Measurements from ENCODE around the gene ZP2.
"Not testable (repeated sequence)": the region's sequence is repeated elsewhere in the genome, so short reads cannot be mapped to it uniquely, and the experiment has no call there.

Gene ZP2

DNA sequence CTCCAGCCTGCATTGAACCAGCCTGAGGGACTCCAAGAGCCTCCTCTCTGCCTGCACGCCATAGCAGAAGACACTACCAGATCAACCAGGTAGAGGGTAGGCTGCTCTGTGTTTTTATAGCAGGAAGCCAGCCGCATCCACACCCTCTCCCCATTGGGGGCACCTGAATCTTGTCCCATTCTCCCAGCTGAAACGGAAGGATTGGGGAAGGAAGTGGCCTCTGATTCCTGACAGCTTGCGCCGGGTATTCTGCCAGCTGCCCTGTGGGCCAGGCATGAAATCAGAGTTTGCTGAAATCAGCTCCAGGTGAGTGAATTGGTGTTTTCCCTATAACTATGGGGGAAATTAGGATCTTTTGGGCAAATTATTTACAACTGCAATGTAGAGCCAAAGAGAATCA is at the start of gene ZP2:
Gene ZP2, minus strand, starts transcription at position 89 of the 400 bp plus-strand sequence. Its CDS starts 27 bp downstream, at position 62.
- no peak for DNase-seq

DNA sequence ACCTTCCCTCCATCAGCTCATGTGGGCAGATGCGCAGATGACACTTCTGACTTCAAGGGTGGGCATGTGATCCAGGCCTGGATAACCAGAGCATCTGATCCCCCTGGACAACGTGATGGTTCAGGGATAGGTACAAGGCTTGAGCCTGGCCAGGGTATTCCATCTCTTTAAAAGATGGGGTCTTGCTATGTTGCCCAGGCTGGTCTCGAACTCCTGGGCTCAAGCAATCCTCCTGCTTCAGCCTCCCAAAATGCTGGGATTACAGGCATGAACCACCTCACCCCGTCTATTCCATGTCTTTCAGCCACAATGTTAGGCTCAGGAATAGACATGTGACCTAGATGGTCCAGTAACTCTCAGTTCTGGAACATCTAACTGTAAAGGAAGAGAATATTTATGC is 45.9 kb upstream of the ZP2 start:
- no peak for DNase-seq

DNA sequence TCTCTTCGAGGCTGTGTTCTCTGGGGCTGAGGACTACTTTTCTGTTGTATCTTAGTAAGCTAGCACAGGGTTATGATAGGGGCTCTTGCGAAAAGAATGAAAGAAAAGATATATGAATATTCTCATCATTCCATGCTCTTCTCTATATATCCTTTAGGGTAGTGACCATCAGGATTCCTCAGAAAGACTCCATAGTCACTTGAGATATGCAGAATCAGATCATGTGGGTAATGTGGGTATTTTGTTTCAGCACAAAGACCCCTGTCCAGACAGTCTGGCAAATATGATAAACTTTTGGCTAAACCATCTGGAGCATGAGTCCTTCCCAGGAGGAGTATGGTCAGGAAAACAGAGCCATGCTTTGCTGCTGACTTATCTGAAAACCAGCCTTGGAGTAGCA is 45.3 kb upstream of the ZP2 start:
- DNase-seq: no peak

DNA sequence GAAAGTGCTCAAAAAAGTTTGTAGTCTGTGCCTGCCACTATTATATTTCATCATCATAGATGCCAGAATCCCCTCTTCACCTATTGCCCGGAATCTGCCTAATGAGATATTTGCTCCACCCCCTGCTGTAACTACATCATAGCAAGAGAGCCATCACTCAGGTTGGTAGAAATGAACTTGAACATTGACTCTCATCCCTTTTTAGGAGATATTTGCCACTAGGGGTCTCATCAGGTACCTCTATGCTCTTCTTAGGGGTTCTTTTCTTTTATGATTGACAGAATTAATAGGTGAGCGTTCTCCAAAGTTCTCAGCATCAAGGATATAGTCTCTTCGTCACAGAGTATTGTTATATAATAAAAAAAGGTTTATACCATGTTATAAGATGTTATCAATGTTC is 42.1 kb upstream of the ZP2 start:
- no peak for DNase-seq

DNA sequence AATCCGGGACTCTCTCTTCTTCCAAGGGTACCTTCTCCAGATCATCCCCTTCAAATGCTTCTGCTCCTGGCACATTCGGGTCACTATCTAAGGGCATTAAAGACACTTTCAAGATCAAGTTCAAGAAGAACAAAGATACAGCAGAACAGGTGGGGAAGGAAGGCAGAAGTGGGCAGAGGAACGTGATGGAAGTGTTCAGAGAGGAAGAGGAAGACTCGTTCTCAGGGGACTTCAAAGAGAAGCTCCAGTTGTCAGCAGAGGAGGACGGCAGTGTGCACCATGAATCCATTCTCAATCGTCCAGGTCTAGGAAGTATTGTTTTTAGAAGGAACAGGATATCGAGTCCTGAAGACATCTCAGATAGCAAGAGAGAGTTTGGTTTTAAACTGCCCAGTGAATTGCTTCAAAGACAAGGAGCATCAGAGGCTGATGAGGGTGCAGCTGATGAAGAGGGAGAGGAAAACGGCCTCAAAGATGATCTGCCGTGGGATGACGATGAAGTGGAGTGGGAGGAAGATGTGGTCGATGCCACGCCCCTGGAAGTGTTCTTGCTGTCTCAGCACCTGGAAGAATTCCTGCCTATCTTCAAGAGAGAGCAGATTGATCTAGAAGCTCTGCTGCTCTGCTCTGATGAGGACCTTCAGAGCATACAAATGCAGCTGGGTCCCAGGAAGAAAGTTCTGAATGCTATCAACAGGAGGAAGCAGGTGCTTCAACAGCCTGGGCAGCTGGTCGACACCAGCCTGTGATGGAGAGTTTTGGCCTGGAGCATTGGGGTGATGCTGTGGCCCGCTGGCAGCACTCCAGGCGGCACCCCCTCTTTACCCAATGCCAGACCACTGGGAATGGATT is 38.9 kb upstream of the ZP2 start:
- DNase-seq: no peak

DNA sequence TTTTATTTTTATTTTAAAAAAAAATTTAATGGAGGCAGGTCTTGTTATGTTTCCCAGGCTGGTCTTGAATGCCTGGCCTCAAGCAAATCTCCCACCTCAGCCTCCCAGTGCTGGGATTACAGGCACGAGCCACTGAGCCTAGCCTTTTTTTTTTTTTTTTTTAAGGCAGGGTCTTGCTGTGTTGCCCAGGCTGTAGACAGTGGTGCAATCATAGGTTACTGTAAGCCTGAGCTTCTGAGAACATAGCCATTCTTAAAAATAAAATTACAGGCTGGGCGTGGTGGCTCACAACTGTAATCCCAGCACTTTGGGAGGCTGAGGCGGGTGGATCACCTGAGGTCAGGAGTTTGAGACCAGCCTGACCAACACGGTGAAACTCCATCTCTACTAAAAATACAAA is 36.8 kb upstream of the ZP2 start:
- not testable (repeated sequence) for DNase-seq

DNA sequence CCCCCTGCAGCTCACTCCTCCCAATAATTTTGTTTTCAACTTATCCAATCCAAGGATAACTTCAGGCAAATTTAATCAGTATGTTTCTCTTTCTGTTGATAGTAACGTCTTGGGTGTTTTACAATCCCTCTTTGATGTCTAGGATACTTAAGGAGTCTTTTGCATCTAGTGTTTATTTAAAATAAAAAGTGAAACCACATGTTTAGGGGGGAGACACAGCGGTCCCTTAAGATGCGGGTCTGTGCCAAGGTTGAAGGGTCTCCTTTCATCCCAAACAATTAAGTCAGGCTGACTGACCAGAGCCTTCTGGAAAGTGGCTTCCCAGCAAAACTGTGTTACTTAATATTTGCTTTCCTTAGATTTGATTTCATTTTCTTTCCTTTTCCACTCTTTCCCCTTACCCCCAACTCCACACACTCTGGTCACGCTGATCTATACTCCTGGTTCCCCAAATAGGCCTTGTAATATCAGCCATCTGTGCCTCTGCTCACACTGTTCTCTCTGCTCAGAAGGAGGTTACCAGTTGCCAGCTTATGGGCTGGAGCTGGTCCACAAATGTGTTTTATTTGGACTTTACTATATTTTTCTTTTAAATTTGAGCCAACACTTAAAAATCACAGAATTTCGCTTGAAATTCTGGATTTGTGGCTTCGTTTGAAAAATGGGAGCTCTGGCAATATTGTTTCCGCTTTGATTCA is 33.3 kb upstream of the ZP2 start:
- no peak for DNase-seq

DNA sequence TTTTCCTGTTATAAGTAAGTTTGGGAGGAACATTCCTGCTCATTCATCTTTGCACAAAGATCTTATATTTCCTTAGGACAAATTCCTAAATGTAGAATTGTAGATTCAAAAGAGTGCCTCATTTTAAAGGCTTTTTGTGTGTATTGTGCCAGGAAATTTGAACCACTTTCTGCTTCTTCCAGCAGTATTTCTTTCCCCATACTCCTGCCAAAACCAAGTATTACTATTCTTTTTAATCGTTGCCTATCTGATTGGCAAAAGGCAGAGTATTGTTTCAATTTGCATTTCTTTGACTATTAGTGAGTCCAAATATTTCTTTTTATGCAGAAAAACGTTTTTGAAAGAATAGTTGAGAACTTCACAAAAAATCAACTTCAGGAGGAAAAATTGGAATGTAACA is 31.4 kb upstream of the ZP2 start:
- DNase-seq: no peak

DNA sequence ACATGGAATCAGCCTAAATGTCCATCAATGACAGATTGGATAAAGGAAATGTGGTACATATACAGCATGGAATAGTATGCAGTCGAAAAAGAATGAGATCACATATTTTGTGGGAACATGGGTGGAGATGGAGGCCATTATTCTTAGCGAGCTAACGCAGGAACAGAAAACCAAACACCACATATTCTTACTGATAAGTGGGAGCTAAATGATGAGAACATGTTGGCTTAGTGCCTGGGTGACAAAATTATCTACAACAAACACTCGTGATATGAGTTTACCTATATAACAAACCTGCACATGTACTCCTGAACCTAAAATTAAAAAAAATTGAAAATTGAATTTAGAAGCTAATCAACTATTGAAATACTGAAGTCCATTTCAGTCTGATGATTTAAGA is 28.3 kb upstream of the ZP2 start:
- DNase-seq: no peak

DNA sequence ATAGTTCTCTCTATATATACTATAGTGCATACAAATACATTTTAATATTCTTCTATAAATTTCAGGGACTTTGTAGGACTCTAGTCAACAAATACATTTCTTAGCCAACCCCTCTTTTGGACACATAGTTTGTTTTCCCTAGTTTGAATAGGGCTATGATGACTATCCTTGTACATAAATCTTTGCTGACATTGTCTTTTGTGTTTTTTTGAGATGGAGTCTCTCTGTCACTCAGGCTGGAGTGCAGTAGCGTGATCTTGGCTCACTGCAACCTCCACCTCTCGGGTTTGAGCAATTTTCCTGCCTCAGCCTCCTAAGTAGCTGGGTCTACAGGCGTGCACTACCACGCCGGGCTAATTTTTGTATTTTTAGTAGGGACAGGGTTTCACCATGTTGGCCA is 25.5 kb upstream of the ZP2 start:
- DNase-seq: no peak

DNA sequence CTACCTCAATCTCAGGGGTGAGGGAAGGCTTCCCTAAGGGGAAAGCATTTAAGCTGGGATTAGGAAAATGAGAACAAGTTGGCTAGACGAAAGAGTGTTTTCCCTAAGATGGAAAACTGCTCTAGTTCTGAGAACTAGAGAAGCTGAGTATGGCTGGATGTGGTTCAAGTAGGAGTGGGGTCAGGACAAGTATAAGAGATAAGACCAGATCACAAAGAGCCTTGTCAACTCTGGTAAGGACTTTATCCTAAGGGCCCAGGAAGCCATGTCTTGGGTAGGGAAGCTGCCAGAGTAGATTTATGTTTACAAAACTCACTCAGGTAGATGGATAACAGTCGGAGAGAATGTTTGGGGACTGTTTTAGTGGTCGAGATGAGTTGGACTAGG is 23.8 kb upstream of the ZP2 start:
- DNase-seq: no peak

DNA sequence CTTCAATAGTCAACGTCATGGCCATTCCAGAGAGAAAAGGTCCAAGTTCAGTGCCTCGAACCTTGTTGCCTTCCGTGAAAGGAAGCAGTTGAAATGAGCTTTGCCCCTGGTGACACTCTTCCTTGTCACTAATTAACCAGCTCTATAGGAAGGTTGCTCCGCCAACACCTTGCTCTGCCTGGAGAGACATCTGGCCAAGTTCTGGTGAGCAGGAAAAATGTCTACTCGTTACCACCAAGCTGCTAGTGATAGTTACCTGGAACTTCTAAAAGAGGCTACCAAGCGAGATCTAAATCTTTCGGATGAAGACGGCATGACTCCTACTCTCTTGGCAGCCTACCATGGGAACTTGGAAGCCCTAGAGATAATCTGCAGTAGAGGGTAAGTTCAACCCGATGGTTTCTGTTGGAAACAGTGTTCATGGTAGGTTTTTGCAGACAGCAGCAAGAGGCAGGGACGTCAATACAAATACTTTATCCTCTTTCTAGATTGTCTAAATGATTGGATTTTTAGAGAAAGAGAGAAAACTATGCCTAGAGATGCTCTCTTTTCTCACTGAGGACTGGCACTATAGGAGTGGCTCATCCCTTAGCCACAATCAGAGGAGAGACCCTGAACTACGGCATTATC is 22.3 kb upstream of the ZP2 start, which contains the start of gene ANKS4B:
Gene ANKS4B, plus strand, starts transcription at position 179 of the 630 bp plus-strand sequence. Its CDS starts 39 bp downstream, at position 218.
- DNase-seq: no peak

DNA sequence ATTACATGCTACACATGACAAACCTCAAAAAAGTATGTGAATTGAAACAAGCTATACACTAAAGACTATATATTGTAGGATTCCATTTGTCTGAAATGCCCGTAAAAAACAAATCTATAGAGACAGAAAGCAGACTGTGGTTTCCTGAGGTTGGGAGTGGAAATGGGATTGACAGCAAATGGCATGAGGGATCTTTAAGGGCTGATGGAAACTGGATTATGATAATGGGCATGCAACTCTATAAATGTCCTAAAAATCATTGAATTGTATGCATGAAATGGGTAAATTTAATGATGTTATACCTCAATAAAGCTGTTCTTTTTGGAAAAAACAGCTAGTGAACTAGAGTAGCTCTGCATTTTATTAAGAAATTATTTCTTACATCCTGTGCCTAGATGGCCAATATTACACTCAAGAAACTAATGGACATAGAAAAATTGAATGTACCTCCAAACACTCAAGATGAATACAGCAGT is 21.7 kb upstream of the ZP2 start:
- no peak for DNase-seq

DNA sequence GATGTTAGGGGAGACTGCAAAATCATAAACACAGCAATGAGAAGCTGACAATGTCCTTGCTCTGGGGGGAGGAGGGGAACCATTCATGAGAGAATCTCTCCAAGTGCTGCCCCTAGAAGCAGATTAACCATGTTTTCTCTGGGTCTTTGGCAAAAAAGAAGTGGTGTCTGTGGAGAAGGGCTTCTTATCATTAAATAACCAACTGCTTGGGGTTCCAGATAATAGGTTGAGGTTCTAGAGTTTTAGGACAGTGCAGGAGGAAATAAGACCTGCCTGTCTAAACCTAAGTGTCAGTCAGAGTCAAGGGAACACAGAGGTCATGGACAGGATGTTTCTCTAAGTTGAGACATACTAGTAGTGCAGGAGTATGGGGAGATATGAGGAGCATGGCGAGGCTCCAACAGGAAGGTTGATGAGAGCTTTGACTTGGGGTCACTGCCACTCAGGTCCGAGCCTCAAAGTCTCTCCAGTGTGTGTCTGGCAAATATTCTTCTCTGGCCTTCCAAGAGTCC is 17.0 kb upstream of the ZP2 start:
- no peak for DNase-seq

DNA sequence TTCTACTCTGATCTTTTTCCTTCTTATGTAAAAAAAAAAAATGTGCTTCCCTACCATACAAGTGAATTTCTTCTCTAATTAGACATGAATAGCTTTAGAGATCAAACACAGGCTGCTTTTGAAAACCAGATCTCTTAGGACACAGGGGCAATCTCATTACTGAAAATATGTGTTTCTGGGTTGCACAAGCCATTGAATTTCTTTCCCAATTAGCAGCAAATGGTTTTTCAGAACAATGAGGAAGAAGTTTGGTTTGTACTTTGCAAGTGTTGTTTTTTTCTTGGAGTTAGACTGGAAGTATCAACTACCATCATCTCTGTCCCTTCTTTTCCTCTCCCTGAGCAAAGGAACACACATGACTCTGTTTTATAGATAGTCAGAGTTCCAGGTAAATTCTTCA is 16.5 kb upstream of the ZP2 start:
- DNase-seq: no peak

DNA sequence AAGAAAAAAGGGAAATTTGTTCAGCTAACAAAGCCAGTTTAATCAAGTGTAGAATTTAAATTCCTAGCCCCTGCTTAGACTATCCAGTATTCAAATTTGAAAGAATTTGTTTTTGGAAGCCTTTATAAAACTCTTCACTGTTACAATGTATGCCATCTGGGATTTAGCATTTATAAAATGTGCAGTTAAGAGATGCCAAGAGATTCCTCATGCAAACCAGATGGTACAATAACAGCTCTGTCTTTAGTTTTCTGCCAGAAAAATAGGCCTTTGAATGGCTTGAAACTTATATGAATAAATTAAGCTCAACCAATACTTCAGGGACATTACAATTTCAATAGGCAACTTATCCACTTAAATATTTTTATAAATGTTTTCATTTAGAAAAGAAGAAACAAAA is 15.4 kb upstream of the ZP2 start:
- no peak for DNase-seq

DNA sequence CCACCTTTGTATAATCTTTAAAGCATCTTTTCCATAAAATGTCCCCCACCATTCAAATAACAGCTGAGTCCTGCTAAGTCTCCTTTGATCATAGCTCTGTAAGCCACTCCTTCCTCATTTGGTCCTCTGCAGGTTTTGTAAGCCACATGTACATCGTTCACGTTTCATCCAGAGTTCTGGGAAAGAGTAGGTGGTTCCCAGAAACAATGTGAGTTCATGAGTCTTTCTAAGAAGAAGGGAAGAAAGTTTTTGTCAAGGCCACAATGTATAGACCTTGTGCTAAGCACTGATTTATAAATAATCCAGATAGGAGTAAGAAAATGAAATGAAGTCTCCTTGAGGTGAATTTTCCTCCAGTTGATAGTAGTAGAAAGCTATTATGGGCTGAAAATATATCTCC is 13.4 kb upstream of the ZP2 start:
- DNase-seq: no peak

DNA sequence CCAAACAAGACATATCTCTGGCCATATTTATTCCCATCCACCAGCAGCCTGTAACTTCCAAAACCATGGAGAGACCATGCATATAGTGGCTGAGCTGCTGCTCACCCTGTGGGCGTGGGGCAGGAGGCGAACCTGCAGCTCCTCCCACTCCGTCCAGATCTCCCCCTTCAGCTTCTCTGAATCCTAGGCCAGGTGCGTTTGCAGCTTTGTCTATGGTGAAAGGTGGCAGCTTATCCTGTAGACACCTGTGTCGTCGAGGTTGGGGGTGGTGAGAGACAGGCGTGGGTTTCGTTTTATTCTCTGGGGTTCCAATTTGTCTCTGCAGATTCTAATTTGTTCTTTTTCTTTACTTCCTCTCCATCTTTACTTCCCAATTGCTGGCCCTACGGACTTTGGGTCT is 12.4 kb upstream of the ZP2 start:
- DNase-seq: no peak

DNA sequence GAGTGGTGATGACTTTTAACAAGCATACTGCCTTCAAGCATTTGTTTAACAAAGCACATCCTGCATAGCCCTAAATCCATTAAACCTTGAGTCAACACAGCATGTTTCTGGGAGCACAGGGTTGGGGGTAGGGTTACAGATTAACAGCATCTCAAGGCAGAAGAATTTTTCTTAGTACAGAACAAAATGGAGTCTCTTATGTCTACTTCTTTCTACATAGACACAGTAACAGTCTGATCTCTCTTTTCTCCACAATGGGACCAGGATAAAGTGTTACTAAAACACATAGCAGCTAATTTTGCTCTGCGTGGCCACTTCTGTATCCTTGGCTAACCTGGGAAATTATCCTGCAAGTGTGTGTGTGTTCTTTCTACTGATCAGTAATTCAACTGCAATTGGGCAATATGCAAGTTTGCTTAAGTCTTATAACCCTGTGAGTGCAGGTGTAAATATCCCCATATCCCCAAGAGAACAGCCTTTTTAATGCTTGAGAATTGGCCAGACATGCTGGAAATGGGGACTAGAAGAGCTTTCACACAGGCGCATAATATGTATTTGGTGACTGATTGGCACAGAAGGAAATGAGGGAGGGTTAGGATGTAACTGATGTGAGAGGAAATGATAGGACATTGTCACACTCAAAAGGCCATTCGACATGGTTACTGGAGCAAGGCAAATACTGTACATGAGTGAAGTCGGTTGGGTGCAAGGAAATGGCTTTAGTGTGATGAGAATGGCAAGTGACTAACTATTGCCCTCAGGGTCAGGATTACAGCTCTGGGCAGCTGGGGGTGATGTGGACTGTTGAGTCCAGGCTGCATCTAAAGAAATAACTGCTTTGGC is 11.3 kb upstream of the ZP2 start:
- DNase-seq: no peak

DNA sequence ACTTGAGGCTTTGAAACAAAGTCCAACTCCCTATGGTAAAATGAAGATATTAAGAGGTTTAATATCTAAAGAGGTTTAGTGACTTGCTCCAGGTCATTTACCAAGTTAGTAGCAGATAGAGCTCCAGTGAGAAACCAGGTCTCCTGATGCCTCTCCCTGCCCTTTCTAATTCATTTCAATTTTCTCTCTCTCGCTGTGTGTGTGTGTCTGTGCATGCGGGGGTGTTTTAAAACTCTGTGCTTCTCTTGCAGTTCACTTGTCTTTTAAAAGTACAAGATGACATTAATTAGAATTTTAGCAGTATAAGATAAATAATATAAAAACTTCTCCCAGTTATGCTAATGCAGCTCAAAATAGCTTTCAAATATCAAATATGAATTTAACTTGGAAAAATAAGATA is 8.2 kb upstream of the ZP2 start:
- DNase-seq: no peak

DNA sequence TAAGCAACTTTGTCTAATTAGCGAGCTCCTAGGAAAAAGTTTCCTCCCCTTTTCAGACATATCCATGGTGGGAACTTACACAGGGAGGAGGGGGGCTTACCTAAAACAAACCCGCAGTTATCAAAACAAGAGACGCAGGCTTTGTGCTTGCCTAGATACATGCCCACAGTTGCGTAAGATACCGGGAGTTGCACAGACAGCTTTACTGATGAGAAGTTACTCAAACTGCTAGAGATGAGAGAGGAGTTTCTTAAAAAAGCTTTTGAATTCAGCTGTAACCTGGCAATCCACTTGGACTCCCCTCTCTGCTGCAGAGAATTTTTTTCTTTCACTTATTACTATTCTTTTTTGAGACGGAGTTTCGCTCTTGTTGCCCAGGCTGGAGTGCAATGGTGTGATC is 6.8 kb upstream of the ZP2 start:
- DNase-seq: no peak

DNA sequence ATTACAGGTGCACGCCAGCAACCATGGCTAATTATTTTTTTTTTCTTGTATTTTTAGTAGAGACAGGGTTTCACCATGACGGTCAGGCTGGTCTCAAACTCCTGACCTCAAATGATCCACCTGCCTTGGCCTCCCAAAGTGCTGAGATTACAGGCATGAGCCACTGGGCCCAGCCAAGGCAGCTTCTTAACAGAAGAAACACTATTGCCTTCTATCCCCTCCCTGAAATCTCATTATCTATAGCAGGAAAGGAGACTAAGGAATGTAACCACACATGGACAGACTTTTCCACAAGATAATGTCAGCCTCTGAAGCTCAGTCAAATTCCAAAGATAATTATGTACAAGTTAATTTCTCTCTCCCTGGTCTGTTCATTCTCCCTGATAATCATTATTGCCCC is 5.7 kb upstream of the ZP2 start:
- DNase-seq: no peak

DNA sequence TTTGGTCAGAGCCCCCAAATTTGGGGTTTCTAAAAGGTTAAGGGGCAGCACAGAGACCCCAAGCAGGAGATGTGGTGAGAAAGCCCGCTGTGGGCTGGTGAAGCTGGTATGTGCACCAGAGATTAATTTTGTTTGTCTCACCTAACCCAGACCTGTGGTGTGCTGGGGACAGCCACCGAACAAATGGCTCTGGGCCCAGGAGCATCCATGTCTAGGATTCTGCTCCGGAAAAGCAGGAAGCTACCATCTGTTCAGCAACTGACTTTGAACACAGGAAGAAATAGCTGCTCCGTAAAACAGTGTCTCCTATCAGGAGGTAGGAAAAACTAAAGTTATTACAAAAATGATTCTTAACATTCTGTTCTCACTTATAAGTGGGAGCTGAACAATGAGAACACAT is 2.7 kb upstream of the ZP2 start:
- DNase-seq: no peak
